Measurements from ENCODE around the gene HYI. TPM values are rescaled to one million over a fixed set of nuclear protein-coding genes. Genes with fewer than 3 reads are reported as not detected.
A peak's percentile ranks its signal among the peaks of the same experiment; 100 is the strongest.
"Not testable (repeated sequence)": the region's sequence is repeated elsewhere in the genome, so short reads cannot be mapped to it uniquely, and the experiment has no call there.

HYI gene
- total and polyA plus RNA-seq, 2 experiments from 2014 or later: 15.5 to 65.2 TPM

GRCh38 chr1:43419627-43420425, 33.9 kb downstream of the HYI start:
- Histone ChIP-seq H3K4me3 (no peak overlapping the region), H3K36me3 (peaks cover 22% of the 10 kb centered on the region), H3K27ac (no peak overlapping the region), H3K27me3 (no peaks in the 10 kb centered on the region), H3K4me1 (ENCODE audit: low read depth) (no peaks in the 10 kb centered on the region), H3K9me3 (ENCODE audit: low read depth) (no peaks in the 10 kb centered on the region)
- DNase-seq (ENCODE audit: low read depth in 1 of 2, low spot score in 1 of 2): no peak
- no peak for TF ChIP-seq CTCF (IDR thresholded peaks at IDR 0.05; ENCODE audit: low read depth, low read length)

- H3K27me3 ChIP-seq: no peaks in the 10 kb centered on the region
- H3K4me3 ChIP-seq: no peak overlapping the region
- TF ChIP-seq CTCF (IDR thresholded peaks at IDR 0.05; ENCODE audit: low read depth, low read length): no peak
- H3K36me3 ChIP-seq: peaks cover 22% of the 10 kb centered on the region
- H3K4me1 ChIP-seq (ENCODE audit: low read depth): no peaks in the 10 kb centered on the region
- no peak for DNase-seq (ENCODE audit: low read depth in 1 of 2, low spot score in 1 of 2)
- H3K27ac ChIP-seq: no peak overlapping the region
- no peaks in the 10 kb centered on the region for H3K9me3 ChIP-seq (ENCODE audit: low read depth)
Observed at GRCh38 chr1:43418858-43419257, 34.9 kb downstream of the HYI start.

GRCh38 chr1:43415901-43416300, 37.8 kb downstream of the HYI start:
- Histone ChIP-seq H3K9me3 (ENCODE audit: low read depth) (no peaks in the 10 kb centered on the region), H3K27ac (no peak overlapping the region), H3K4me3 (no peak overlapping the region), H3K36me3 (peaks cover 18% of the 10 kb centered on the region), H3K27me3 (no peaks in the 10 kb centered on the region), H3K4me1 (ENCODE audit: low read depth) (no peaks in the 10 kb centered on the region)
- no peak for DNase-seq (ENCODE audit: low read depth in 1 of 2, low spot score in 1 of 2)
- no peak for TF ChIP-seq CTCF (IDR thresholded peaks at IDR 0.05; ENCODE audit: low read depth, low read length)

GRCh38 chr1:43414634-43415223, 39.0 kb downstream of the HYI start:
- peak; percentile 64 to 68 for DNase-seq (ENCODE audit: low read depth in 1 of 2, low spot score in 1 of 2)
- no peaks in the 10 kb centered on the region for H3K9me3 ChIP-seq (ENCODE audit: low read depth)
- H3K4me3 ChIP-seq: no peak overlapping the region
- H3K27ac ChIP-seq: no peak overlapping the region
- peaks cover 7% of the 10 kb centered on the region for H3K36me3 ChIP-seq
- TF ChIP-seq CTCF (IDR thresholded peaks at IDR 0.05; ENCODE audit: low read depth, low read length): peak; percentile 63
- no peaks in the 10 kb centered on the region for H3K27me3 ChIP-seq
- H3K4me1 ChIP-seq (ENCODE audit: low read depth): no peaks in the 10 kb centered on the region

GRCh38 chr1:43413426-43413825, 40.3 kb downstream of the HYI start:
- not testable (repeated sequence) for DNase-seq (ENCODE audit: low read depth in 1 of 2, low spot score in 1 of 2); H3K36me3 ChIP-seq; H3K27ac ChIP-seq; H3K4me1 ChIP-seq (ENCODE audit: low read depth); H3K9me3 ChIP-seq (ENCODE audit: low read depth); H3K4me3 ChIP-seq; H3K27me3 ChIP-seq

- no peak for DNase-seq (ENCODE audit: low read depth in 1 of 2, low spot score in 1 of 2)
Observed at GRCh38 chr1:43410571-43410970, 43.2 kb downstream of the HYI start.

More at GRCh38 chr1:43410571-43410970, 43.2 kb downstream of the HYI start:
- Histone ChIP-seq H3K9me3 (ENCODE audit: low read depth) (no peaks in the 10 kb centered on the region), H3K4me1 (ENCODE audit: low read depth) (no peaks in the 10 kb centered on the region), H3K36me3 (peaks cover 6% of the 10 kb centered on the region), H3K27ac (no peak overlapping the region), H3K4me3 (no peak overlapping the region), H3K27me3 (no peaks in the 10 kb centered on the region)
- no peak for TF ChIP-seq CTCF (IDR thresholded peaks at IDR 0.05; ENCODE audit: low read depth, low read length)

Data from cardiac muscle cell (in vitro differentiated cells and primary cell).